SK-N-DZ (cell line): ENCODE measurements around the gene HAS3.
"Not testable (repeated sequence)": the region's sequence is repeated elsewhere in the genome, so short reads cannot be mapped to it uniquely, and the experiment has no call there.

Source experiments
- DNase-seq: peaks from one replicate; pipeline ENCODE4 v3.0.0-alpha.2; 2015; ENCODE audit warnings: low spot score

HAS3 gene

DNA sequence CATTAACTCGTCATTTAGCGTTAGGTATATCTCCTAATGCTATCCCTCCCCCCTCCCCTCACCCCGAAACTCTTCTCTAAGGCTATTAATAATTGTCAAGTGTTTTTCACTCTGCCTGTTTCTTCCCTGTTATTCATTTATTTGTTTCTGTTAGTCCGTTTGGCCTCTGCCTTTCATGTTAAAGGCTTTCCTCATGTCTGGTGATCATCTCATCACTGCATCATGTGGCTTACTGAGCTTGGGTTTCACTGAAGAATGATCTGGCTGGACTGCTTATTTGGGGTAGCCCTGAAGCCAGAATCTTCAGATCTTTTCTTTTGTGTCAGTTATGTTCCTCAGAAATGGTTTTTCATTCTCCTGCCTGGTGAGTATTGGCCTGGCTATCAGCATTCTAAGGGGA is 36.5 kb downstream of the HAS3 start:
- DNase-seq = no peak

DNA sequence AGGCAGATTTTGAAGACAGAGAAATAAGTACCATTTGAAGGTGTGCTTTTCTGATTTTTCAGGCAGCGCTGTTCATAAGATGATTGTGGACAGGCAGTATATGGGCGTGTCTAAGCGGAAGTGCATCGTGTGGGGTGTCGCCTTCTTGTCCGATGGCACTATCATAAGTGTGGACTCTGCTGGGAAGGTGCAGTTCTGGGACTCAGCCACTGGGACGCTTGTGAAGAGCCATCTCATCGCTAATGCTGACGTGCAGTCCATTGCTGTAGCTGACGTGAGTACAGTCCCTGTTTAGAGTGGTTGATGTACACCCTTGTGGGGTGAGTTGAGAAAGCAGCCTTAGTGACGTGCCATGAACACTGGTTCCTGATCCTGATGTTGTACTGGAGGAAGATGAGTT is 37.7 kb downstream of the HAS3 start:
- no peak for DNase-seq

DNA sequence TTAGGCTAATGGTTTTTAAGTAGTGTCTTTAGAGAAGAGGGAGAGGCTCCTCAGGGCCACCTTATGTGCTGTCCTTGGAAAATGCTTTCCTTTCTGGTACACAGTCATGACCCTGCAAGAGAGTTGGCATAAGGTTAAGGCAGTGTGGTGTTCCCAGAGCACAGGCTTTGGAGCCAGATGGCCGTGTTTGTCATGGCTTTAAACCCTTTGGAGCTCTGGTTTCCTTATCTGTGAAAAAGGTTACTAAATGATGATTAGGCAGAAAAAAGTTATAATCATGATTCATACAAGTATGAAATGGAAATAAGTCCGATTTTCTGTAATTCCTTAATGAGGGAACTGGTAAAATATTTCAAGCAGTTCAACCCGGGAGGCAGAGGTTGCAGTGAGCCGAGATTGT is 40.2 kb downstream of the HAS3 start:
- no peak for DNase-seq

DNA sequence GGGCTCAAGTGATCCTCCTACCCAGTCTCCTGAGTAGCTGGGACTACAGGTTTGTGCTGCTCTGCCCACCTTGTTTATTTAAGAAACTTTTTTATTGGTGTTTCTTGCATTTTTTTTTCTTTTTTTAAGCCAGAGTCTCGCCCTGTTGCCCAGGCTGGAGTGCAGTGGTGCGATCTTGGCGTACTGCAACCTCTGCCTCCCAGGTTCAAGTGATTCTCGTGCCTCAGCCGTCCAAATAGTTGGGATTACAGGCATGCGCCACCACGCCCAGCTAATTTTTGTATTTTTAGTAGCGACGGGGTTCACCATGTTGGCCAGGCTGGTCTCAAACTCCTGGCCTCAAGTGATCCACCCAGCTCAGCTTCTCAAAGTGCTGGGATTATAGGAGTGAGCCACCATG is 44.2 kb downstream of the HAS3 start:
- not testable (repeated sequence) for DNase-seq

DNA sequence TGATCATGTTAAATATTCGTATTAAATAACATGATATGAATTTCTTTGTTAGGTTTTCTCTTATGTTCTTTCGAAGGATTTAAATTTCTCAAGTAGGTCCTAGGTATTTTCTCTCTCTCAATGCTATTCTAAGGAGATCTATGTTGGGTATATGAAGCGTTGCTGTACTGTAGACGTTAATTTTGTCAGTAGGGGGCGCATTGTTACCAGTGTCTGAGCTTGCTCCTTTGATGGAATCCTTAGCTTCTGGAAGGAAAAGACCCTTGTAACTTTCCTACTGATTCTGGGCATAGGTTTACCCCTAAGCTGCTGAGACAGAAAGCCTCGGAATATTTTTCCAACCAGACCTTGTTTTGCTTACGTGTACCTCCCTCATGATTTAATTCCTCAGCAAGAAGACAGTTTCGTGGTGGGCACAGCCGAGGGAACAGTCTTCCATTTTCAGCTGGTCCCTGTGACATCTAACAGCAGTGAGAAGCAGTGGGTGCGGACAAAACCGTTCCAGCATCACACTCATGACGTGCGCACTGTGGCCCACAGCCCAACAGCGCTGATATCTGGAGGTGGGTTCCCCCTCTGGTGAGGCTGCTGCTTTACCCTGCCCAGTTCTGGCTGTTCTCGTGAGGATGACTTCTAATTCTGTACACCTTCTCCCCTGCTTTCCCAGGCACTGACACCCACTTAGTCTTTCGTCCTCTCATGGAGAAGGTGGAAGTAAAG is 44.9 kb downstream of the HAS3 start:
- DNase-seq = peak; percentile 61

DNA sequence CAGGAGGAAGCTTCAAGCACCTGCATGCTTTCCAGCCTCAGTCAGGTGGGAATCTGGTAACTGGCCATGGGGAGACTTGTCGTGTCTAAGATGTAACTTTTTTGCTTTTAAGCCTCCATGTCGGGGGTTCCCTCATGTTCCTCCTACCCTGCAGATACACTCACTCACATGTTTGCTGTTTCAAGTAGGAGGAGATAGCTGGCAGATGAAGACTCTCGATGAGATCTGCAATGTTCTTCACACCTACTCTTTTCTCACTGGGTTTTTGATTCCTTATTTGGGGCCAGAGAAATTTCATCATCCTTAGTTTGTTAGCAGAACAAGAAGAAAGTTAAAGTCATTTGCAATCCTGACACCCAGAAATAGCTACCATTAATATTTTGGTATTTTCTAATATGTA is 51.7 kb downstream of the HAS3 start:
- no peak for DNase-seq

DNA sequence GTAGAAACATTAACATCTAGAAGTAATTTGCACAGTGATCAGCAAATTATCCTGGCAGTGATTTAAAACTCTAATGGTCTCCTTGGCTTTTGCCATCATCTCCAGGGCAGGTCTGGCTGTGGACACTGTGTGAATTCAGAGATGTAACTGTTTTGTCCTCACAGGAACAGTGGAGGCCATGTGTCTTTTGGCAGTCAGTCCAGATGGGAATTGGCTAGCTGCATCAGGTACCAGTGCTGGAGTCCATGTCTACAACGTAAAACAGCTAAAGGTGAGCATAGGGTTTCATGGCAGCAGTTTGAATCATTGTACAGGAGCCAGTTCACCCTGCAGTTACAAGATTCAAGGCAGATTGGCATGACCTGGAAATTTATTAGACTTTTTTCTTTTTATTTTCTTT is 54.7 kb downstream of the HAS3 start:
- no peak for DNase-seq

DNA sequence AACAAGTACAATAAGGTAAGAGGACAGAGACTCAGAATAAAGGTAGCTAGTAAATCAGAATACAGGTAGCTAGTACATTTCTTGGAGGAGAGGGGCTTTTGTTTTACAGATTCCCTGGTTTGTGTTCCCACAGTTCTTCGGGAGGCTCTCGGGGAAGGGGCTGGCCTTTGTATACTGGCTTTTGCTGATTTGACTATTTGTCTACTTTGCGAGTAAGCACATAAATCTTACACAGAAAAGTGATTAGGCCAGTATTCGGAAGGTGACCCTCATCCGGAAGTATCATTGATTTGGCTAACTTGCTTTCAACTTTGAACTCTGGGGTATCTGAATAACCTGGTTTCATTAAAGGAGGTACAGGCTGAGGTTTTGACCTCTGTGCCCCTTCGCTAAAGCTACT is 60.1 kb downstream of the HAS3 start:
- DNase-seq = no peak

DNA sequence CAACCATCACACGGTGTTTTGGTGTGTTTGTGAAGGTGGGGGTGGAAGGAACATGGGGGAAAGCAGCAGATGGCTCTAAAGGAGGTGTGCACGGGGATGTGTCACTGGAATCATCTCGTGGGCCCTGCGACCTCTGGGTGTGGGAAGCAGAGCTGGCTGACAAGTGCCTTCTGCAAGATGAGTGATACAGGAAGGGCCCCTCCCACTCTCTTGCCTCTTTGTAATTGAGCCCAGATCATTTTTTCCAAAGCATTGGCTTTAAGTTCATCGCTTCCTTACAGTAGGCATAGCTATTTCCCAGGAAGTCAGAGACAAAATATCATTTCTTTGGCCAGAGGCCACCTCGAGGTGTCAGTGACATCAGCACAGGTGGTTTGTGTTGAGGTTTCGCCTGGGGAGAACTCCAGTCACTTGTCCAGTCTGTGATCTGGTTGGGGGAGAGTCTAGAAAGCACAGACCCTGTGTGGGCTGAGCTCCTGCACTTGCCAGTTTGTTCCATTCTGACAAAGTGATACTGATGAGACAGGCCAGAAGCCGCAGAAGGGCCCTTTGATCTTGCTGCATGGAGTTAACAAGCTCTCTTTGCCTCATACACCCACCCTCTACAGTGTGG is 60.9 kb downstream of the HAS3 start:
- no peak for DNase-seq

DNA sequence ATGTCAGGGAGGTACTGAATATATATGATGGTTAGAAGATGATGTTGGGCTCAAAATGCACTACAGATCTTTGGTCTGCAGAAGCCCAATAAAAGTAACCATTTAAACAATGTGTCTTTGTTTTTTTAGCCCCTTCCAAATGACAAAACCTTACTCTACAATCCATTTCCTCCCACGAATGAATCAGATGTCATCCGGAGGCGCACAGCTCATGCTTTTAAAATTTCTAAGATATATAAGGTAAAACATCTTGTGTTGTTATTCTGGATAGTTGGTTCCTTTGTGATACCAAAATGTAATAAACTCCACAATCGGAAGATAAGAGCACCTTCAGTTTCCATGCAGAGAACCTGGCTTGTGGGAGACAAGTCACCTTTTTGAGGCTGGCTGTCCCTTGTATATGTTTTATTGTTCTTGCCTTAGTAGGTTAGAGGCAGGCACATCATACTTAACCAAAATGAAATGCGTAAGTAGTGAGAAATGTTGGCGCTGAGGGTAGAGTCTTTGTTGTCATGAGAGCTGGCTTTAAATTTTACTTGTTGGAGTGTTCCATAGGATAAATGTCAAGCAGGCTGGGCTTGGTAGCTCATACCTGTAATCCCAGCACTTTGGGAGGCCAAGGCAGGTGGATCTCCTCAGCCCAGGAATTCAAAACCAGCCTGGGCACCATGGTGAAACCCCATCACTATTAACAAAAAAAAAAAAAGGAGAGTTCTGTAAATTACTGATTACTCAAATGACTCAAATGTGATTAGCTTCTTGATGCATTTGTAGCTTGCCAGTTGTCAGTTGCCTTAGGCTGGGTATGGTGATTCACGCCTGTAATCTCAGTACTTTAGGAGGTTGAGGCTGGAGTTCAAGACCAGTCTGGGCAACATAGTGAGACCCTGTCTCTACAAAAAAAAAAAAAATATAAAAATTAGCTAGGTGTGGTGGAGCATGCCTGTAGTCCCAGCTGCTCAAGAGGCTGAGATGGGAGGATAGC is 61.8 kb downstream of the HAS3 start:
- DNase-seq = no peak
